Stimulated activated CD4-positive, alpha-beta T cell treated with anti-CD3 and anti-CD28 coated beads, TNF-alpha, amount 100 ng/mL, for 1 hour (primary cell): ENCODE results near the gene METAP1D.

Experiments used
- DNase-seq, 3 donors: peaks; one replicate each; pipeline ENCODE4 v3.0.0-alpha.2; 2020; ENCODE audit warnings: low read depth in 3 of 3, low spot score in 1 of 3

The METAP1D gene

DNA sequence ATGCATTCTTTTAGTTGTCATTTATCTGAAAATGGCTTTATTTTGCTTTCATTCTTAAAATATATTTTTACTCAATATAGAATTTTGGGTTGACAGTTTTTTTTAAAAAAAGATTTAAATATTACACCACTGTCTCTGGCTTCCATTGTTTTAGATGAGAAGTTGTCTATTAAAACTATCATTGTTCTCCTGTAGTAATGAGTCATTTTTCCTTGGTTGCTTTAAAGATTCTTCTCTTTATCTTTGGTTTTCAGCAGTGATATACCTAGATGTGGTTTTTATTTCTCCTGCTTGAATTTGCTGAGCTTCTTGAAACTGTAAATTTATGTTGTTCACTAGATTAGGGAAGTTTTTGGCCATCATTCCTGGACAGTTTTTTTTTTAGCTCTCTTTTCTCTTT, 129.7 kb downstream of the METAP1D start:
- no peak for DNase-seq
